Spleen (tissue), 7 donors: ENCODE data around the gene SPATA32.

Experiments
- POLR2A ChIP-seq, 3 donors: fragments of 450-650 bp; IDR thresholded peaks; one replicate each; pipeline ENCODE4 v1.5.1; 2017; ENCODE audit warnings: antibody characterized with exemption in 3 of 3, mild to moderate bottlenecking in 1 of 3
- TF ChIP-seq, protein P1 (sequence below), 11 experiments: fragments of 200-600 bp in 7 of 11; fragments of 450-650 bp in 4 of 11; sonication (generic) in 4 of 11; IDR thresholded peaks in 8 of 11; conservative IDR thresholded peaks in 3 of 11; 1 replicate in 7 of 11; 2 replicates in 4 of 11; pipeline versions ENCODE4 v1.4.0 to v1.8.0; 2016 to 2021; ENCODE audit warnings: antibody characterized with exemption in 11 of 11, inconsistent platforms in 4 of 11, mild to moderate bottlenecking in 1 of 11
- donor health status: DM: no; HTN: no; CAD: no; lungs with moderate emphysema.
- donor health status: DM: no; HTN: no; CAD: no.
- donor health status: DM: no; HTN: no; CAD: no.

DNA sequence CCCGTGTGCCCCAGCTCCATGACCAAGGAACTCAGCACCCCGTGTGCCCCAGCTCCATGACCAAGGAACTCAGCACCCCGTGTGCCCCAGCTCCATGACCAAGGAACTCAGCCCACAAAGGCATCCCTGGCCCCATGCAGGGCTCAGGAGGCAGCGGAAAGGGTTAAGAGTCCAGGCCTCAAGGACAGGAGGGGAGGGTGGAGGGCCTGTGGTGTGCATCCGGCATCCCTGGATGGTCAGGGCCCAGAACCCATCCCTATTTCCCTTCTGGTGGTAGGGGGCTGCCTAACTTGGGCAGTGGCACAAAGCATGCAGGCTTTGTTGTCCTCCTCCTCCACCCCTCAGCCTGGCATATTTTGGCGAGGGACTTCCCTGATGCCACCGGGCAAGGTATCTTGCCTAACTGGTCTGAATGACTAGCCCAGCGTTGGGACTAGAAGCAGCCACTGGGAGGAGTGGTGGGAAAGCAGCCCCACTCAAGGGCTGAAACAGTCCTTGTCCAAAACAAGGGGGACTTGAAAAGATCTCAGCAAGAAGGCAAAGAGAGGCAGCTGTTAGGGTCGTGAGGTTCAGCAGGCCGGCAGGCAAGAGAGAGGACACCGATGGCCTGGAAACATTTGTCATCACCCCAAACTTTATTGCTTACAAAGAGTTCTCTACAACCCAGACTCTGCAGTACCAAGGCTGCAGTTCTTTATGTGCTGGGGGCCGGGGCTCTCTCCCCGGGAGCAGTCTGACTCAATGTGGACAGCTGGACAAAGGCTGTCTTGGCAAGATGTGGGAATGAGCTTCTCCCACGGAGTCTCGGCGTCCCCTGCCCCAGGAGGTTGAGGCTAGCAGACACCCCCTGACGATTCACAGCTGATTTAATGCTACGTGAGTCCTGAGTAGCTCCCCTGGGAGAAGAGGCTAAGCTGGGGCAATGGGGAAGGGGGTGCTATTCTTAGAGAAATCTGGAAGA, 902 bp upstream of the SPATA32 start:
- TF ChIP-seq, protein P1, sequence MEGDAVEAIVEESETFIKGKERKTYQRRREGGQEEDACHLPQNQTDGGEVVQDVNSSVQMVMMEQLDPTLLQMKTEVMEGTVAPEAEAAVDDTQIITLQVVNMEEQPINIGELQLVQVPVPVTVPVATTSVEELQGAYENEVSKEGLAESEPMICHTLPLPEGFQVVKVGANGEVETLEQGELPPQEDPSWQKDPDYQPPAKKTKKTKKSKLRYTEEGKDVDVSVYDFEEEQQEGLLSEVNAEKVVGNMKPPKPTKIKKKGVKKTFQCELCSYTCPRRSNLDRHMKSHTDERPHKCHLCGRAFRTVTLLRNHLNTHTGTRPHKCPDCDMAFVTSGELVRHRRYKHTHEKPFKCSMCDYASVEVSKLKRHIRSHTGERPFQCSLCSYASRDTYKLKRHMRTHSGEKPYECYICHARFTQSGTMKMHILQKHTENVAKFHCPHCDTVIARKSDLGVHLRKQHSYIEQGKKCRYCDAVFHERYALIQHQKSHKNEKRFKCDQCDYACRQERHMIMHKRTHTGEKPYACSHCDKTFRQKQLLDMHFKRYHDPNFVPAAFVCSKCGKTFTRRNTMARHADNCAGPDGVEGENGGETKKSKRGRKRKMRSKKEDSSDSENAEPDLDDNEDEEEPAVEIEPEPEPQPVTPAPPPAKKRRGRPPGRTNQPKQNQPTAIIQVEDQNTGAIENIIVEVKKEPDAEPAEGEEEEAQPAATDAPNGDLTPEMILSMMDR (IDR thresholded peaks at IDR 0.05 in 8 of 11, conservative IDR thresholded peaks at IDR 0.05 in 3 of 11) = no peak
- TF ChIP-seq POLR2A (IDR thresholded peaks at IDR 0.05) = no peak
